ENCODE data around the gene DNALI1.

Gene DNALI1

DNA sequence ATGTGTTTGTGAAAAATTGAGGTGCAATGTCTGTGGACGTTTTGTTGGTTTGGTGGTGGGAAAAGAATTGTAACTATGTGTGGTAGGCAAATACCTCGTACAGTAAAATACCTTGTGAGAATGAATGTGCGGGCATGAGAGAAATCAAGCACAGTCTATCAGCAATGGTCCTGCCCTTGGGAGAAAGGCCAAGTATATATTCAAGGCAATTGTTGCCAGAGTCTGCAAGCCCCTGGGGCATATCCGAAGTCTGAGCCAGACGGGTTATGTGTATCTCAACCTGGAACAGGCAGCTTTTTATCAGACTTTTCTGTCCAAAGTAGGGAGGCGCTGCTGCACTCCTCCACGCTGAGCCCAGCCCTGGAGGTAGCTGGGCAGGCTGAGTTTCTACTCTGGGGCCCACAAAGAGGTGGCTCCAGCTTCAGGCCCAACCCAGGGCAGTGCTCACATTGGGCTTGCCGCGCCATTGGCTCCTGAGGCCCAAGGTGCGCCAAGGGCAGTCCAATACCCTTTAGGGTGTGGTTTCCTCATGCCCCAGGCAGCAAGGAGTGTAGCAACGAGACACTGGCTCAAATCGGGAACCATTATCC, 48.4 kb downstream of the DNALI1 start:
- no peak for DNase-seq

DNA sequence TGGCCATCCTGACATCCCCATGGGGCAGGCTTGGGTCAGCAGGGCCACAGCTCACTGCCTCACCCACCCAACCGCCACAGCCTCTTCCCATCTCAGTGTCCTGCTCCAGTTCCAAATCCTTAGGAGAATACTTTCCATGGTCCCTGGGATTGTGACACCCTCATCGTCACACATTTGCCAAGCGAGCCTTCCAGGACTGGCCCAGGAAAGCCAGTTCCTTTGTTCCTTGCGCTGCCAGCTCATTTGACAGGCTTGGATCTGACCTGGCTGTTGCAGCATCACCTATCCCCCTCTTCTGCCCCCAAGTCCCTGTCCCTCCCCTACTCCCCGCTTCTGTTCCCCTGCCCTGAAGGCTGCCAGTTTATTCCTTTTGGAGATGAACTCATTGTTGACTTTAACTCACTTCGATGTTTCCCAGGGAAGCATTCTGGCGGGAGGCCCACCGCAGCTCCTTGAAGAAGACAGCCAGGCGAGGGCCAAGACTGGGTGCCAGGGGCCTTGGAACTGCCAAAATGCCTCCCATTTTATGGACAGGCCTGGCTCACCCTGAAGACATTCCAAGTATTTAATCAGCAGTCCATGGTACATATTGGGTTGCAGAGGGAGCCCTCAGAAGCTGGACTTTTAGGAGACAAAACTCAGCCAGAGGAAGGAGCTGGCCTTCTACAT, 49.2 kb downstream of the DNALI1 start:
- no peak for DNase-seq

DNA sequence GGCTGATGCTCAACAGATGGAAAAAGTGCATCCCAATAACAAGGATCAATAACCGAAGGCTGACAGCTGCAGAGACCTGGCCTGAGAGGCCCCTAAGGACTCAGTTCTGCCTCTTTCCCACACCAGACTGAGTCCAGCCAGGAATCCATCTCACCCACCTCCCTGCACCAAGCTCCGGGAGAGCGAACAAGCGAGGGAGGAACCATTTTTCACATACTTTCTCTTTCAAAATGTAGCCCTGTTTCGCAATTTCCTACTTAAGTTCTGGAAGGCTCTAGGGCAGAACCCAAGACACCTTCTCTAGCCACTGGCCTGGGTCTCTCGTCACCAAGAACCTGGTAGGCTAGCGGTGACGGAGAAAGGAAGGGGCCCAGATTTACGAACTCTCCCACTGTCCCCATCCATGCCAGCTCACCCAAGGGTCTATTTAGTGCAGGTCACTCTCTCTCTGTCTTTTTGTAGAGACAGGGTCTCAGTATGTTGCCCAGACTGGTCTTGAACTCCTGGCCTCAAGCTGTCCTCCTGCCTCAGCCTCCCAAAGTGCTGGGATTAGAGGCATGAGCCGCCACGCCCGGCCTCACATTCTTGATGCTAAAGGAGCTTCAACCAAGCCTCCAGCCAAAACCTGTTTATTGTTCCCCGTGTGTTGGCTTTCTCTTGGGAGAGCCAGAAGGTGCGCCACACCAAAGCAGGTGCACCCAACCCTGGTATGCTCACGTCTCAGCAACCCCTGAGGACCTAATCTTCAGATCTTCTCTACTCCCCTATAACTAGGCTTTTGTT, 49.9 kb downstream of the DNALI1 start:
- DNase-seq: no peak

DNA sequence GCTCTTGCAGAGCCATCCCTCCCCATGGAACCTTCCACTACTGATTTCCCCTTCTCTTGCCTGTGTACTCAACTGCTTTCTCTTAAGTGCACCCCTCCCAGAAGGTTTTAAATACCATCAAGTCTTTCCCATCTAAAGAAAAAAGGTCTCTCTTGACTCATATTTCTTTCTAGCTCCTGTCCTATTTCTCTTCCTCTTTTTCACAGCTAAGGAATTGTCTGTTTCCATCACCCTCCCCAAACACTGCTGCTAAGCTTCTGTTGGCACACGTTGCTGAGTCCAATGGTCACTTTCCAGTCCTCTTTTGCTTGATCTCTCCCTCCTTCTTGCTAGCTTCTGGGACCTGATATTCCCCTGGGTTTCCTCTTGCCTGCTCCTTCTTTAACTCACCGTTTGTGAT, 52.3 kb downstream of the DNALI1 start:
- DNase-seq: no peak

DNA sequence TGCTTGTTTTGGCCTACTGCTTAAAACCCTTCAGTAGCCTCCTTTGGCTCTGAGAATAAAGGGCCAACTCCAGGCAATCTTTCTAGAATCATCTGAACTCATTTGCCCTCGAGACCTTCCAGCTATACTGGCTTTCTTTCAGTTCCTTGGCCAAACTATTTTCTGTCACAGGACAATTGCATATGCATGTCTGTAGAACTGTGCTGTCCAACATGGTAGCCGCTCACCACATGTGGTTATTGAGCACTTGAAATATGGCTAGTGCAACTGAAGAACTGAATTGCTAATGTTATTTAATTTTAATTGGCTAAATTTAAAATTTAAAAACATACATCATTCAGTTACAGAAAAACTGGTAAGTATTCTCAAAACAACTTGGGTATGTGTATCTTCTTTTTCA, 53.3 kb downstream of the DNALI1 start:
- no peak for DNase-seq

DNA sequence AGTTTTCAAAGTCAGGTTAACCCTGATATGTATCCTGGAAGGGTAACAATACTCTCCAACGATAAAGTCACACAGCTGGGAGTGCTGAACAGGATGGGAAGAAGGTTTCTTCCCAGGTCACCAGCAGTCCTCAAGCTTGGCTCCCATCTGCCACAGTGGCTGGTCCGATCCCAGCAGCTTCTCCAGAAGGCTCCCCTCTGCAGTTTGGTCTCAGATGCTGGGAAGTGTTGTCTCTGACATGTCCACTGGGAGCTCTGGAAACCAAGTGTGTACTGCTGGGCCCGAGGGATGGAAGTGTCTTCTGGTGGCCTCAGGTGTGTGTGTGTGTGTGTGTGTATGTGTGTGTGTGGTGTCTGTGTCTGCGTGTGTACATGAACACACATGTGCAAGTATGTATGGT, 55.4 kb downstream of the DNALI1 start:
- DNase-seq: no peak

DNA sequence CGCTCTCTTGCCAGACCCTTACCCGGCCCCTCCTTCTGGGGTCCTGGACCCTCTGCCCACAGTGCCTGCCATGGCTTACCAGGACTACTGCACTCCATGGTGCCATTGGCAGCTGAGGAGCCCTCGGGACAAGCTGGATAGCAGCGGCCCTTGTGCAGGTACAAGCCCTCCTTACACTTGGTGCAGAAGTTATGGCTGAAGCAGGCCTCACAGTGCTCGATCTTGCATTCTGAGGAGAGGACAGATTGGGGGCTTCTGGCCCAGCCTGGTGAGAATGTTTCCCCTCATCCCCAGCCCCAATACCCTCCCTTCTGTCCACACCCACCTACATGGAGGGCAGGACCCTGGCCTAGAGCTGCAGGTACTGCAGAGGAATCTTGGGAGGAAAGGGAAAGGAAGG, 57.4 kb downstream of the DNALI1 start:
- no peak for DNase-seq

DNA sequence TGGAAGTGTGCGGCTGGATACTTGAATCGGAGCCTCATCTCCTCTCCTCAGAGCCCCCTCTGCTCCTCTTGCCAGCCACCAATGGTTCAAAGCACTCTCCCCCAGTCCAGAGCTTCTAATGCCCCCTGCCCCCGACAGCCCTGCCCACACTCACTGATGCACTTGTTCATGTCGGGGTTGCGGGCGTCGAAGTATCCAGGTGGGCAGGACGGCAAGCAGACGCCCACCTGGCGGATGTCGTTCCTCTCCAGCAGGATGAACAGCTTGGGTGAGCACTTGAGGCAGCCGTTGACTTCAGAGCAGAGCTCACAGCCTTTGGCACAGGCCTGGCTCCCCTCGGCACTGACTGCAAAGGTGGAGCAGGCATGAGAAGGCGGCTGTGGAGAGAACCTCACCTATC, 59.6 kb downstream of the DNALI1 start:
- no peak for DNase-seq
